ENCODE measurements around the gene PRICKLE2. TPM values are rescaled to one million over a fixed set of nuclear protein-coding genes. Genes with fewer than 3 reads are reported as not detected.
A peak's percentile ranks its signal among the peaks of the same experiment; 100 is the strongest.

Gene PRICKLE2
- total and polyA plus RNA-seq, 5 experiments from 2014 or later: not detected

GRCh38 chr3:64167351-64167750 is 57.9 kb downstream of the PRICKLE2 start:
- Mint-ChIP-seq H3K4me3 (no peak overlapping the region), H3K36me3 (no peaks in the 10 kb centered on the region), H3K9me3 (peaks cover 0 to 13% (median 0%) of the 10 kb centered on the region in 9 donors), H3K27ac (no peak overlapping the region), H3K27me3 (peaks cover 0 to 16% (median 4%) of the 10 kb centered on the region in 5 donors), H3K4me1 (no peaks in the 10 kb centered on the region)
- ATAC-seq (no peak), DNase-seq (no peak)
- POLR2A ChIA-PET: no interaction called here

- Mint-ChIP-seq H3K4me3 (no peak overlapping the region), H3K9me3 (peaks cover 0 to 11% (median 0%) of the 10 kb centered on the region in 9 donors), H3K27ac (no peak overlapping the region), H3K4me1 (no peaks in the 10 kb centered on the region), H3K27me3 (peaks cover 0 to 16% (median 3%) of the 10 kb centered on the region in 5 donors), H3K36me3 (no peaks in the 10 kb centered on the region)
- no peak for ATAC-seq
- DNase-seq: no peak
- POLR2A ChIA-PET: no interaction called here
Observed at GRCh38 chr3:64166584-64167162, 58.6 kb downstream of the PRICKLE2 start.

GRCh38 chr3:64164349-64164748 is 60.9 kb downstream of the PRICKLE2 start:
- Mint-ChIP-seq H3K9me3 (no peaks in the 10 kb centered on the region), H3K4me3 (no peak overlapping the region), H3K4me1 (no peaks in the 10 kb centered on the region), H3K27me3 (peaks cover 1 to 15% (median 3%) of the 10 kb centered on the region in 5 donors), H3K27ac (no peak overlapping the region), H3K36me3 (no peaks in the 10 kb centered on the region)
- DNase-seq (no peak), ATAC-seq (no peak)
- POLR2A ChIA-PET: no interaction called here

- Mint-ChIP-seq H3K4me1 (no peaks in the 10 kb centered on the region), H3K27ac (no peak overlapping the region), H3K36me3 (no peaks in the 10 kb centered on the region), H3K27me3 (peaks cover 2 to 18% (median 3%) of the 10 kb centered on the region in 5 donors), H3K9me3 (no peaks in the 10 kb centered on the region), H3K4me3 (no peak overlapping the region)
- POLR2A ChIA-PET: no interaction called here
- no peak for ATAC-seq
- DNase-seq: no peak
Observed at GRCh38 chr3:64163755-64164148, 61.5 kb downstream of the PRICKLE2 start.

GRCh38 chr3:64163019-64163754 is 62.1 kb downstream of the PRICKLE2 start:
- no peak for DNase-seq
- Mint-ChIP-seq H3K36me3 (no peaks in the 10 kb centered on the region), H3K27ac (no peak overlapping the region), H3K4me3 (no peak overlapping the region), H3K9me3 (no peaks in the 10 kb centered on the region), H3K4me1 (no peaks in the 10 kb centered on the region), H3K27me3 (peaks cover 2 to 18% (median 3%) of the 10 kb centered on the region in 5 donors)
- POLR2A ChIA-PET: no interaction called here
- no peak for ATAC-seq

- H3K27me3 Mint-ChIP-seq: peaks cover 2 to 18% (median 3%) of the 10 kb centered on the region in 5 donors
- H3K4me1 Mint-ChIP-seq: no peaks in the 10 kb centered on the region
- no peak overlapping the region for H3K27ac Mint-ChIP-seq
- POLR2A ChIA-PET: no interaction called here
- H3K36me3 Mint-ChIP-seq: no peaks in the 10 kb centered on the region
- H3K9me3 Mint-ChIP-seq: no peaks in the 10 kb centered on the region
- H3K4me3 Mint-ChIP-seq: no peak overlapping the region
- ATAC-seq (no peak), DNase-seq (no peak)
Observed at GRCh38 chr3:64161481-64161952, 63.7 kb downstream of the PRICKLE2 start.

- POLR2A ChIA-PET: no interaction called here
- Mint-ChIP-seq H3K4me1 (no peaks in the 10 kb centered on the region), H3K27me3 (peaks cover 2 to 18% (median 5%) of the 10 kb centered on the region in 5 donors), H3K4me3 (no peak overlapping the region), H3K9me3 (no peaks in the 10 kb centered on the region), H3K36me3 (no peaks in the 10 kb centered on the region), H3K27ac (no peak overlapping the region)
- DNase-seq (no peak), ATAC-seq (no peak)
Observed at GRCh38 chr3:64160000-64160695, 65.1 kb downstream of the PRICKLE2 start.

- Mint-ChIP-seq H3K36me3 (no peaks in the 10 kb centered on the region), H3K4me3 (no peak overlapping the region), H3K4me1 (no peaks in the 10 kb centered on the region), H3K9me3 (no peaks in the 10 kb centered on the region), H3K27me3 (peaks cover 2 to 13% (median 3%) of the 10 kb centered on the region in 5 donors), H3K27ac (no peak overlapping the region)
- DNase-seq: no peak
- POLR2A ChIA-PET: no interaction called here
- no peak for ATAC-seq
Observed at GRCh38 chr3:64158334-64158733, 66.9 kb downstream of the PRICKLE2 start.

- peak overlapping the region in 1 of 10 donors; percentile 66 for H3K27ac Mint-ChIP-seq
- POLR2A ChIA-PET: no interaction called here
- H3K4me3 Mint-ChIP-seq: no peak overlapping the region
- H3K4me1 Mint-ChIP-seq: no peaks in the 10 kb centered on the region
- H3K36me3 Mint-ChIP-seq: no peaks in the 10 kb centered on the region
- ATAC-seq: no peak
- no peak for DNase-seq
- H3K9me3 Mint-ChIP-seq: no peaks in the 10 kb centered on the region
- H3K27me3 Mint-ChIP-seq: peaks cover 2 to 18% (median 3%) of the 10 kb centered on the region in 5 donors
Observed at GRCh38 chr3:64157150-64158035, 67.9 kb downstream of the PRICKLE2 start.

- DNase-seq: no peak
- Mint-ChIP-seq H3K27me3 (peaks cover 6 to 35% (median 10%) of the 10 kb centered on the region in 5 donors), H3K4me3 (no peak overlapping the region), H3K9me3 (peaks cover 0 to 3% (median 0%) of the 10 kb centered on the region in 9 donors), H3K4me1 (no peaks in the 10 kb centered on the region), H3K27ac (no peak overlapping the region), H3K36me3 (no peaks in the 10 kb centered on the region)
- ATAC-seq: no peak
- POLR2A ChIA-PET: no interaction called here
Observed at GRCh38 chr3:64155328-64155727, 69.9 kb downstream of the PRICKLE2 start.

- ATAC-seq (no peak), DNase-seq (no peak)
- peaks cover 6 to 25% (median 11%) of the 10 kb centered on the region in 5 donors for H3K27me3 Mint-ChIP-seq
- no peak overlapping the region for H3K27ac Mint-ChIP-seq
- POLR2A ChIA-PET: no interaction called here
- no peaks in the 10 kb centered on the region for H3K36me3 Mint-ChIP-seq
- H3K4me1 Mint-ChIP-seq: no peaks in the 10 kb centered on the region
- H3K9me3 Mint-ChIP-seq: peaks cover 0 to 3% (median 0%) of the 10 kb centered on the region in 9 donors
- H3K4me3 Mint-ChIP-seq: no peak overlapping the region
Observed at GRCh38 chr3:64152676-64153466, 72.4 kb downstream of the PRICKLE2 start.

GRCh38 chr3:64152086-64152485 is 73.2 kb downstream of the PRICKLE2 start:
- Mint-ChIP-seq H3K36me3 (no peaks in the 10 kb centered on the region), H3K27ac (no peak overlapping the region), H3K4me3 (no peak overlapping the region), H3K9me3 (peaks cover 0 to 3% (median 0%) of the 10 kb centered on the region in 9 donors), H3K27me3 (peaks cover 6 to 25% (median 11%) of the 10 kb centered on the region in 5 donors), H3K4me1 (no peaks in the 10 kb centered on the region)
- POLR2A ChIA-PET: no interaction called here
- no peak for ATAC-seq
- no peak for DNase-seq
